Neural cell (in vitro differentiated cells): ENCODE measurements around the gene POLA2. TPM values are rescaled to one million over a fixed set of nuclear protein-coding genes. Genes with fewer than 3 reads are reported as not detected.

Experiments
- H2AFZ ChIP-seq: fragments of 200-600, 300-800 bp; sonication (generic), shearing (Covaris generic); 2 replicates; pipeline ENCODE4 v1.6.0; 2014; ENCODE audit warnings: low read depth, mild to moderate bottlenecking, antibody characterized with exemption, low read length, moderate library complexity
- H3F3A ChIP-seq: fragments of 200-600 bp; shearing (Covaris generic); 2 replicates; pipeline ENCODE4 v1.6.1; 2016; ENCODE audit warnings: mild to moderate bottlenecking, moderate library complexity, mixed read lengths, antibody characterized with exemption, low read length; ENCODE audit not compliant: insufficient read depth, poor library complexity, severe bottlenecking
- H3K27ac ChIP-seq: fragments of 200-600, 300-800 bp; sonication (generic), shearing (Covaris generic); 2 replicates; pipeline ENCODE4 v1.5.1; 2014; ENCODE audit warnings: mild to moderate bottlenecking, low read length, moderate library complexity
- H3K27me3 ChIP-seq: fragments of 300-800, 200-600 bp; sonication (generic), shearing (Covaris generic); 2 replicates; pipeline ENCODE4 v1.6.0; 2014; ENCODE audit warnings: mild to moderate bottlenecking, low read depth, low read length, moderate library complexity; ENCODE audit not compliant: insufficient read depth
- H3K36me3 ChIP-seq: fragments of 300-800, 200-600 bp; sonication (generic), shearing (Covaris generic); 2 replicates; pipeline ENCODE4 v1.5.1; 2014; ENCODE audit warnings: mild to moderate bottlenecking, antibody characterized with exemption, low read length, moderate library complexity; ENCODE audit not compliant: insufficient read depth
- H3K4me2 ChIP-seq: fragments of 300-800, 200-600 bp; sonication (generic), shearing (Covaris generic); 2 replicates; pipeline ENCODE4 v1.6.0; 2014; ENCODE audit warnings: mild to moderate bottlenecking, low read length
- H3K4me3 ChIP-seq: fragments of 300-800, 200-600 bp; sonication (generic), shearing (Covaris generic); 2 replicates; pipeline ENCODE4 v1.5.1; 2014; ENCODE audit warnings: mild to moderate bottlenecking, low read length, moderate library complexity
- H3K79me2 ChIP-seq: fragments of 200-600 bp; shearing (Covaris generic); replicated peaks from 2 replicates; pipeline ENCODE4 v1.6.0; 2014; ENCODE audit warnings: mild to moderate bottlenecking, low read length, moderate library complexity; ENCODE audit not compliant: insufficient read depth
- H3K9ac ChIP-seq: fragments of 300-800, 200-600 bp; sonication (generic), shearing (Covaris generic); 2 replicates; pipeline ENCODE4 v1.6.1; 2016; ENCODE audit warnings: mild to moderate bottlenecking, low read length, mixed read lengths
- H3K9me2 ChIP-seq: fragments of 200-600 bp; shearing (Covaris generic); 2 replicates; pipeline ENCODE4 v1.6.1; 2016; ENCODE audit warnings: mild to moderate bottlenecking, low read length, mixed read lengths; ENCODE audit not compliant: insufficient read depth
- H3K9me3 ChIP-seq: fragments of 200-600, 300-800 bp; sonication (generic), shearing (Covaris generic); 2 replicates; pipeline ENCODE4 v1.6.1; 2016; ENCODE audit warnings: mild to moderate bottlenecking, mixed run types, low read length, moderate library complexity, mixed read lengths
- H4K20me1 ChIP-seq: fragments of 200-600 bp; shearing (Covaris generic); 2 replicates; pipeline ENCODE4 v1.6.1; 2016; ENCODE audit warnings: mild to moderate bottlenecking, mixed run types; ENCODE audit not compliant: insufficient read depth
- CTCF ChIP-seq: fragments of 450-650 bp; IDR thresholded peaks from 2 replicates; pipeline ENCODE4 v1.5.1; 2014; ENCODE audit warnings: antibody characterized with exemption, mild to moderate bottlenecking, moderate library complexity; ENCODE audit not compliant: poor library complexity, severe bottlenecking
- EP300 ChIP-seq: fragments of 450-650 bp; conservative IDR thresholded peaks from 2 replicates; pipeline ENCODE4 v1.6.1; 2014; ENCODE audit warnings: antibody characterized with exemption, mild to moderate bottlenecking, moderate library complexity; ENCODE audit not compliant: poor library complexity, severe bottlenecking
- EZH2 ChIP-seq: fragments of 200-600, 300-800 bp; shearing (Covaris generic), sonication (generic); IDR thresholded peaks from 2 replicates; pipeline ENCODE4 v1.6.1; 2014; ENCODE audit warnings: antibody characterized with exemption, low read length, borderline replicate concordance, mild to moderate bottlenecking; ENCODE audit not compliant: insufficient read depth, poor library complexity, severe bottlenecking
- MXI1 ChIP-seq: fragments of 450-650 bp; conservative IDR thresholded peaks from 2 replicates; pipeline ENCODE4 v1.6.1; 2014; ENCODE audit warnings: antibody characterized with exemption, mild to moderate bottlenecking; ENCODE audit not compliant: poor library complexity, severe bottlenecking
- POLR2AphosphoS5 ChIP-seq: IDR thresholded peaks from 2 replicates; pipeline ENCODE4 v1.6.1; 2012
- RAD21 ChIP-seq: fragments of 450-650 bp; conservative IDR thresholded peaks from 2 replicates; pipeline ENCODE4 v1.6.1; 2014; ENCODE audit warnings: antibody characterized with exemption, mild to moderate bottlenecking, moderate library complexity
- REST ChIP-seq: IDR thresholded peaks from 2 replicates; pipeline ENCODE4 v1.6.1; 2012; ENCODE audit warnings: borderline replicate concordance
- SMC3 ChIP-seq: fragments of 450-650 bp; conservative IDR thresholded peaks from 2 replicates; pipeline ENCODE4 v1.6.1; 2014; ENCODE audit warnings: antibody characterized with exemption, mild to moderate bottlenecking, moderate library complexity; ENCODE audit not compliant: poor library complexity
- TAF1 ChIP-seq: IDR thresholded peaks from 2 replicates; pipeline ENCODE4 v1.6.1; 2012; ENCODE audit warnings: low read depth
- polyA plus RNA-seq: library from polyadenylated mRNA; depleted of rRNA; stranded (reverse); fragments of >200 nt; gene quantifications from 2 replicates; pipeline ENCODE4 v1.2.3, GENCODE V29; 2014

The POLA2 gene
- polyA plus RNA-seq, 1 donor from 2014 or later = 4.3 TPM

GRCh38 chr11:65277631-65278277 lies 16.0 kb downstream of the POLA2 start:
- H3K27ac ChIP-seq = no peak overlapping the region

GRCh38 chr11:65278356-65278755 lies 16.6 kb downstream of the POLA2 start:
- Histone ChIP-seq H3K27me3 (no peaks in the 10 kb centered on the region), H3K27ac (no peak overlapping the region), H3K36me3 (no peaks in the 10 kb centered on the region), H3K4me3 (no peak overlapping the region), H2AFZ (no peak overlapping the region), H3K9ac (no peak overlapping the region), H4K20me1 (no peaks in the 10 kb centered on the region), H3K4me2 (no peak overlapping the region), H3K9me3 (no peaks in the 10 kb centered on the region), H3F3A (no peaks in the 10 kb centered on the region), H3K79me2 (no peaks in the 10 kb centered on the region), H3K9me2 (no peaks in the 10 kb centered on the region)
- TF ChIP-seq REST (no peak), SMC3 (no peak), TAF1 (no peak), POLR2AphosphoS5 (no peak), RAD21 (no peak)

More at GRCh38 chr11:65277631-65278277, 16.0 kb downstream of the POLA2 start:
- Histone ChIP-seq H3K9ac (no peak overlapping the region), H3K4me3 (no peak overlapping the region), H3K79me2 (no peaks in the 10 kb centered on the region), H3F3A (no peaks in the 10 kb centered on the region), H2AFZ (no peak overlapping the region), H3K36me3 (no peaks in the 10 kb centered on the region), H3K9me2 (no peaks in the 10 kb centered on the region), H4K20me1 (no peaks in the 10 kb centered on the region), H3K9me3 (no peaks in the 10 kb centered on the region), H3K27me3 (no peaks in the 10 kb centered on the region), H3K4me2 (no peak overlapping the region)
- TF ChIP-seq REST = no peak
- TF ChIP-seq EZH2 = no peak
- TF ChIP-seq EP300 = no peak
- TF ChIP-seq MXI1 = no peak
- TF ChIP-seq SMC3 = no peak
- TF ChIP-seq CTCF = no peak
- no peak for TF ChIP-seq POLR2AphosphoS5
- TF ChIP-seq RAD21 = no peak
